ENCODE measurements around the gene BRPF1. TPM values are rescaled to one million over a fixed set of nuclear protein-coding genes. Genes with fewer than 3 reads are reported as not detected.

Gene BRPF1
- total and polyA plus RNA-seq, 8 donors = 5.8 to 10.8 (median 8.4) TPM

DNA sequence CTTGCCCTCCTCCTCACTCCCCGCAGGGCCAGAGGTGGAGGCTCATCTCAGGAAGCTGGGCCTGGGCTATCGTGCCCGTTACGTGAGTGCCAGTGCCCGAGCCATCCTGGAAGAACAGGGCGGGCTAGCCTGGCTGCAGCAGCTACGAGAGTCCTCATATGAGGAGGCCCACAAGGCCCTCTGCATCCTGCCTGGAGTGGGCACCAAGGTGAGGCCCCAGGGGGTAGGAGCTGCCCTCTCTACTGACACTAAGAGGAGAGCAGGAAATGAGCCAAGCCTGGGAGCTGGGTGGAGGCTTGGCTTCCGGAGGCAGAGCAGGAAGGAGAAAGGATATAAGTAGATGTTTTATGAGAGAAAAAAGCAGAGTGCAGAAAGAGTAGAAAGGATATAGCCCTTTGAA is 23.1 kb downstream of the BRPF1 start:
- no peaks in the 10 kb centered on the region for H3K9me3 ChIP-seq
- no peaks in the 10 kb centered on the region for H3K27me3 ChIP-seq
- TF ChIP-seq, protein P1, sequence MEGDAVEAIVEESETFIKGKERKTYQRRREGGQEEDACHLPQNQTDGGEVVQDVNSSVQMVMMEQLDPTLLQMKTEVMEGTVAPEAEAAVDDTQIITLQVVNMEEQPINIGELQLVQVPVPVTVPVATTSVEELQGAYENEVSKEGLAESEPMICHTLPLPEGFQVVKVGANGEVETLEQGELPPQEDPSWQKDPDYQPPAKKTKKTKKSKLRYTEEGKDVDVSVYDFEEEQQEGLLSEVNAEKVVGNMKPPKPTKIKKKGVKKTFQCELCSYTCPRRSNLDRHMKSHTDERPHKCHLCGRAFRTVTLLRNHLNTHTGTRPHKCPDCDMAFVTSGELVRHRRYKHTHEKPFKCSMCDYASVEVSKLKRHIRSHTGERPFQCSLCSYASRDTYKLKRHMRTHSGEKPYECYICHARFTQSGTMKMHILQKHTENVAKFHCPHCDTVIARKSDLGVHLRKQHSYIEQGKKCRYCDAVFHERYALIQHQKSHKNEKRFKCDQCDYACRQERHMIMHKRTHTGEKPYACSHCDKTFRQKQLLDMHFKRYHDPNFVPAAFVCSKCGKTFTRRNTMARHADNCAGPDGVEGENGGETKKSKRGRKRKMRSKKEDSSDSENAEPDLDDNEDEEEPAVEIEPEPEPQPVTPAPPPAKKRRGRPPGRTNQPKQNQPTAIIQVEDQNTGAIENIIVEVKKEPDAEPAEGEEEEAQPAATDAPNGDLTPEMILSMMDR (IDR thresholded peaks at IDR 0.05) = no peak
- H3K4me1 ChIP-seq = peaks cover 0 to 9% (median 0%) of the 10 kb centered on the region in 3 donors
- FAIRE-seq = no peak
- intact Hi-C loops (cut with DNase I) = no loop called here
- no peak for DNase-seq
- no peak overlapping the region for H3K27ac ChIP-seq
- 88 to 90% methylated on average over 8 of the region's 8 CpGs for WGBS, 2 donors
- ATAC-seq = no peak
- H3K4me3 ChIP-seq = no peak overlapping the region
- peaks cover 0 to 31% (median 4%) of the 10 kb centered on the region in 3 donors for H3K36me3 ChIP-seq

DNA sequence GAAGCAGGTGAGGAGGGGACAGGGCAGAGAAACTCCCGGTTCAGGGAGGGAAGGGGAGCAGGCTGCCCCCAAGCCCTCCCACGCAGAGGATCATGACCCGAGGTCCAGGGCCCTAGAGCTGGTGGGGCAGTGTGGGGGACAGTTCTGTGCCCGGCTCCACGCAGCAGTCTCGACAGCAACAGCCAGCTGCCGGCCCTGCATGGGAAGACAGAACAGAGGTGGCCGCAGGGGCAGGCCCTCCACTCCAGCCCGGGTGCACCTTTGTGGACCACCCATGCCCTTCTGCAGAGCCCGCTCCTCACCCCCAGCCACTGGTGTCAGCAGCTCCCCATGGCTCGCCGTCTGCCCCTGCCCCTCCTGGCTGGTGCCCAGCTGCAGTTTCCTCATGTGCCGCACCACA is 25.9 kb downstream of the BRPF1 start:
- WGBS, 2 donors = 91 to 94% methylated on average over 13 of the region's 13 CpGs
- H3K9me3 ChIP-seq = no peaks in the 10 kb centered on the region
- FAIRE-seq (no peak), DNase-seq (no peak), ATAC-seq (no peak)
- intact Hi-C loops (cut with DNase I) = no loop called here
- H3K27me3 ChIP-seq = no peaks in the 10 kb centered on the region
- H3K36me3 ChIP-seq = peaks cover 0 to 22% (median 4%) of the 10 kb centered on the region in 3 donors
- H3K4me3 ChIP-seq = no peak overlapping the region
- no peaks in the 10 kb centered on the region for H3K4me1 ChIP-seq
- TF ChIP-seq, protein P1 (IDR thresholded peaks at IDR 0.05) = no peak
- H3K27ac ChIP-seq = no peak overlapping the region

DNA sequence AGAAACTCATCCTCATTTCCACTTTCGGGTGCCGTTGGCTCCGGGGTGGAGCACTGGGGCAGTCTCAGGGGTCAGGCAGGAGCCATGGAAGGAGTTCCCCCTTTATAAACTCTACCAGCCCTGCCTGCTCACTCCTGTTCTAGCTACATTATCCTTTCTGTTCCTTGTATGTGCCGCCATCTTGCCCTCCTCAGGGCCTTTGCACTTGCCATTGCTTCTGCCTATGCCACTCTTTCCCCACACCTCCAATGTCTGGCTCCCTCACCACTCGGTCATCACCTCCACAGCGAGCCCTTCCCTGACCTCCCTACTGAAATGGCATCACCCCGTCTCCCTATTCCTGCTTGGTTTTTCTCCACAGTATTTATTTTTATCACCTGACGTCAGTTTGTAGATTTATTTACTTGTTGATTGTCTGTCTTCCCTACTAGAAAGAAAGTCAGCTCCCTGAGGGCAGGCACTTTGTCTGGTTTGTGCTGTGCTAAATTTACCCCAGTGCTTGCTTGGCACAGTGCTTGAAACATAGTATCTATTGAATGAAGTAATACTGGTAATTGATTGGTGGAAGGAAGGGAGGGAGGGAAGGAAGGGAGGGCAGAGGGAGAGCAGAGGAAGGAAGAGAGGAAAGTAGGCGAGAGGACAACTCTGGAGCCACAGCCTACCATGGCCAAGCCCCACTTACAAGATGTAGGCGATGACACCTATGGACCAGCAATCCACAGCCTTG is 29.4 kb downstream of the BRPF1 start:
- WGBS, 2 donors = 95% methylated on average over 10 of the region's 10 CpGs
- intact Hi-C loops (cut with DNase I) = no loop called here
- H3K36me3 ChIP-seq = peaks cover 0 to 18% (median 4%) of the 10 kb centered on the region in 3 donors

DNA sequence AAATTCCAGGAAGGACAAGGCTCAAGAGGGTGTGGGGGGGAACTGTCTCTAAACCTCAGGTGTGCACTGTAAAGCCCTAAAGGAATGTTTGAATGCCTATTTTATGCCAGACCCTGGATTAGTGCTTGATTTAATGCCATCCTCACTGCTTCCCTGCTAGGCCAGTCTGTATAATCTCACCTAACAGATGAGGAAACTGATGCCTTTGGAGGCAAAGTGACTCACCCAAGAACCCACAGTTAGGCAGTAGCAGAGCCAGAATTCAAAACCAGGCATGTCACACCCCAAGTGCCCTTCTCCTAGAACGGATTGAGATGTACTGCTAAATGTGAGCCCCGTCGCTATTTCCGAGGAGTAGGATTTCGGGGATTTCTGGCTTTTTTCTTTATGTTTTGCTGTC is 30.4 kb downstream of the BRPF1 start:
- intact Hi-C loops (cut with DNase I) = no loop called here
- no peak for ATAC-seq
- Histone ChIP-seq H3K4me3 (no peak overlapping the region), H3K27me3 (no peaks in the 10 kb centered on the region), H3K27ac (no peak overlapping the region), H3K36me3 (peaks cover 0 to 9% (median 4%) of the 10 kb centered on the region in 3 donors), H3K4me1 (no peaks in the 10 kb centered on the region), H3K9me3 (no peaks in the 10 kb centered on the region)
- TF ChIP-seq, protein P1 (IDR thresholded peaks at IDR 0.05) = no peak
- FAIRE-seq = no peak
- DNase-seq = no peak
- WGBS, 2 donors = 95 to 96% methylated on average over 5 of the region's 5 CpGs

More for the DNA sequence above, 29.4 kb downstream of the BRPF1 start:
- Histone ChIP-seq H3K9me3 (no peaks in the 10 kb centered on the region), H3K27me3 (no peaks in the 10 kb centered on the region), H3K4me1 (no peaks in the 10 kb centered on the region), H3K27ac (no peak overlapping the region), H3K4me3 (no peak overlapping the region)
- FAIRE-seq = no peak
- TF ChIP-seq, protein P1 (IDR thresholded peaks at IDR 0.05) = no peak
- DNase-seq = no peak
- no peak for ATAC-seq

DNA sequence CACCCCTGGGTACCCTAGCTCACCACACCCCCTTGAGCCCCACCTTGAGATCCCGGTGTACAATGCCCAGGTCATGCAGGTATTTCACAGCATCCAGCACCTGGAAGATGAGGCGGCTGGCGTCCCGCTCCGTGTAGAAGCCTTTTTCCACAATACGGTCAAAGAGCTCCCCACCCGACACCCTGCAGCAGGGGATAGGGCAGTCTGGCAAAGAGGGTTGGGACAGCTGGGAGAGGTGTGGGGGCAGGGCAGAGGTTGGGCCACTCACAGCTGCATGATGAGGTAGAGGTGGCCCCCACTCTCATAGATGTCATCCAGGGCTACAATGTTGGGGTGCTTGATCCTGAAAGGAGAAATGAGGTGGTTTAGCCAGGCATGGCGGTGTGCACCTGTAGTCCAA is 31.3 kb downstream of the BRPF1 start:
- no peaks in the 10 kb centered on the region for H3K9me3 ChIP-seq
- TF ChIP-seq, protein P1 (IDR thresholded peaks at IDR 0.05) = no peak
- no peak overlapping the region for H3K27ac ChIP-seq
- no peak for ATAC-seq
- 90 to 95% methylated on average over 8 of the region's 8 CpGs for WGBS, 2 donors
- DNase-seq = no peak
- FAIRE-seq = no peak
- intact Hi-C loops (cut with DNase I) = no loop called here
- no peaks in the 10 kb centered on the region for H3K36me3 ChIP-seq
- no peaks in the 10 kb centered on the region for H3K27me3 ChIP-seq
- no peaks in the 10 kb centered on the region for H3K4me1 ChIP-seq
- H3K4me3 ChIP-seq = no peak overlapping the region
